Retina (tissue), 1 donor: Measurements from ENCODE around the gene KANK3.
"Not testable (repeated sequence)": the region's sequence is repeated elsewhere in the genome, so short reads cannot be mapped to it uniquely, and the experiment has no call there.

Experiments
- DNase-seq: peaks from one replicate; pipeline ENCODE4 v3.0.0-alpha.2; 2016

KANK3 gene

GRCh38 chr19:8370176-8371010, 27.3 kb upstream of the KANK3 start:
- no peak for DNase-seq

GRCh38 chr19:8367327-8368001, 24.4 kb upstream of the KANK3 start:
- DNase-seq, result peak; percentile 48

GRCh38 chr19:8366961-8367326, 23.9 kb upstream of the KANK3 start:
- DNase-seq, result no peak

- no peak for DNase-seq
Observed at GRCh38 chr19:8366121-8366581, 23.1 kb upstream of the KANK3 start.

GRCh38 chr19:8363803-8364771, 21.0 kb upstream of the KANK3 start, which contains the start of gene ANGPTL4:
TSS of gene ANGPTL4 (plus strand) at chr19:8364155. CDS start at chr19:8364322, 167 bp downstream.
- peak; percentile 71 for DNase-seq

- DNase-seq, result peak; percentile 13
Observed at GRCh38 chr19:8361921-8362793, 19.1 kb upstream of the KANK3 start.

- no peak for DNase-seq
Observed at GRCh38 chr19:8360196-8360595, 17.1 kb upstream of the KANK3 start.

- DNase-seq, result no peak
Observed at GRCh38 chr19:8358948-8359347, 15.9 kb upstream of the KANK3 start.

- DNase-seq, result no peak
Observed at GRCh38 chr19:8357007-8357521, 14.0 kb upstream of the KANK3 start.

GRCh38 chr19:8355631-8356402, 12.8 kb upstream of the KANK3 start:
- DNase-seq, result no peak

- not testable (repeated sequence) for DNase-seq
Observed at GRCh38 chr19:8352845-8353244, 9.8 kb upstream of the KANK3 start.

GRCh38 chr19:8352134-8352827, 9.2 kb upstream of the KANK3 start:
- DNase-seq, result no peak

- not testable (repeated sequence) for DNase-seq
Observed at GRCh38 chr19:8349629-8350372, 6.7 kb upstream of the KANK3 start.

- no peak for DNase-seq
Observed at GRCh38 chr19:8343483-8343844, 402 bp upstream of the KANK3 start.

- DNase-seq, result no peak
Observed at GRCh38 chr19:8342316-8342683, 762 bp downstream of the KANK3 start.

- not testable (repeated sequence) for DNase-seq
Observed at GRCh38 chr19:8341504-8341903, 1.6 kb downstream of the KANK3 start.

GRCh38 chr19:8340341-8341096, 2.5 kb downstream of the KANK3 start:
- DNase-seq, result no peak

GRCh38 chr19:8338835-8339234, 4.2 kb downstream of the KANK3 start:
- no peak for DNase-seq

- DNase-seq, result no peak
Observed at GRCh38 chr19:8337728-8338127, 5.3 kb downstream of the KANK3 start.
